GM23338 (cell line): Measurements from ENCODE around the gene GRM5. TPM values are rescaled to one million over a fixed set of nuclear protein-coding genes. Genes with fewer than 3 reads are reported as not detected.

Experiments used
- ATAC-seq: fragments of 200-7000 bp; cut with Tn5 transposase; 3 replicates; pipeline ENCODE4 v1.9.1; 2020
- DNase-seq: peaks from one replicate; pipeline ENCODE4 v3.0.0-alpha.2; 2015; ENCODE audit warnings: low spot score
- H2AFZ ChIP-seq: fragments of 200-600 bp; sonication (generic); 2 replicates; pipeline ENCODE4 v1.8.0; 2016; ENCODE audit warnings: antibody characterized with exemption, mild to moderate bottlenecking, moderate library complexity
- H3F3A ChIP-seq: fragments of 200-600 bp; sonication (generic); replicated peaks from 2 replicates; pipeline ENCODE4 v1.8.0; 2017; ENCODE audit warnings: antibody characterized with exemption, mixed run types, low read depth
- H3K27ac ChIP-seq: fragments of 200-600 bp; sonication (generic); 2 replicates; pipeline ENCODE4 v1.6.1; 2016; ENCODE audit warnings: low read depth
- H3K27me3 ChIP-seq: fragments of 200-600 bp; sonication (generic); 2 replicates; pipeline ENCODE4 v1.8.0; 2016; ENCODE audit warnings: mild to moderate bottlenecking, mixed run types, moderate library complexity; ENCODE audit not compliant: insufficient read depth
- H3K36me3 ChIP-seq: fragments of 200-600 bp; sonication (generic); 2 replicates; pipeline ENCODE4 v1.8.0; 2016; ENCODE audit warnings: mild to moderate bottlenecking; ENCODE audit not compliant: insufficient read depth
- H3K4me1 ChIP-seq: fragments of 200-600 bp; sonication (generic); 2 replicates; pipeline ENCODE4 v1.8.0; 2016; ENCODE audit warnings: mild to moderate bottlenecking, moderate library complexity; ENCODE audit not compliant: insufficient read depth
- H3K4me2 ChIP-seq: fragments of 200-600 bp; sonication (generic); 2 replicates; pipeline ENCODE4 v1.7.1; 2017; ENCODE audit warnings: mixed run types
- H3K4me3 ChIP-seq: fragments of 200-600 bp; sonication (generic); 2 replicates; pipeline ENCODE4 v1.6.1; 2016; ENCODE audit warnings: mixed run types
- H3K79me2 ChIP-seq: fragments of 200-600 bp; sonication (generic); replicated peaks from 2 replicates; pipeline ENCODE4 v1.8.0; 2017; ENCODE audit warnings: mild to moderate bottlenecking; ENCODE audit not compliant: insufficient read depth
- H3K9me2 ChIP-seq: fragments of 200-600 bp; sonication (generic); 2 replicates; pipeline ENCODE4 v1.8.0; 2017; ENCODE audit not compliant: insufficient read depth
- H4K20me1 ChIP-seq: fragments of 200-600 bp; sonication (generic); replicated peaks from 2 replicates; pipeline ENCODE4 v1.8.0; 2017; ENCODE audit warnings: mild to moderate bottlenecking; ENCODE audit not compliant: insufficient read depth
- H3K27ac Mint-ChIP-seq: 2 replicates; pipeline ENCODE4 v1.8.0; 2020; ENCODE audit warnings: inconsistent platforms, mild to moderate bottlenecking, moderate library complexity, mixed read lengths
- H3K27me3 Mint-ChIP-seq: 3 replicates; pipeline ENCODE4 v1.8.0; 2022; ENCODE audit warnings: low read depth, mild to moderate bottlenecking, moderate library complexity, mixed read lengths, inconsistent platforms; ENCODE audit not compliant: insufficient read depth, poor library complexity
- H3K36me3 Mint-ChIP-seq: 3 replicates; pipeline ENCODE4 v1.8.0; 2021; ENCODE audit warnings: low read depth, mild to moderate bottlenecking, inconsistent platforms, moderate library complexity, mixed read lengths
- H3K4me1 Mint-ChIP-seq: 3 replicates; pipeline ENCODE4 v1.8.0; 2020; ENCODE audit warnings: mild to moderate bottlenecking, inconsistent platforms, mixed read lengths
- H3K4me3 Mint-ChIP-seq: 3 replicates; pipeline ENCODE4 v1.8.0; 2021; ENCODE audit warnings: moderate library complexity, mild to moderate bottlenecking, inconsistent platforms, mixed read lengths
- H3K9me3 Mint-ChIP-seq: 3 replicates; pipeline ENCODE4 v1.8.0; 2020; ENCODE audit warnings: moderate library complexity, mild to moderate bottlenecking, inconsistent platforms, mixed read lengths
- CREB1 ChIP-seq: fragments of 250-450 bp; sonication (Bioruptor Pico); IDR thresholded peaks from 2 replicates; pipeline ENCODE4 v1.5.0; 2020; ENCODE audit warnings: low read depth, mild to moderate bottlenecking, moderate library complexity
- EZH2 ChIP-seq: fragments of 200-600 bp; sonication (generic); IDR thresholded peaks from one replicate; pipeline ENCODE4 v1.8.0; 2017; ENCODE audit warnings: antibody characterized with exemption, mild to moderate bottlenecking, low read depth; ENCODE audit not compliant: unreplicated experiment
- EZH2phosphoT487 ChIP-seq: fragments of 200-600 bp; sonication (generic); IDR thresholded peaks from one replicate; pipeline ENCODE4 v1.8.1; 2018; ENCODE audit warnings: antibody characterized with exemption; ENCODE audit not compliant: unreplicated experiment
- NANOG ChIP-seq: IDR thresholded peaks from 2 replicates; pipeline ENCODE4 v1.6.1; 2016; ENCODE audit warnings: antibody characterized with exemption, borderline replicate concordance
- POLR2AphosphoS5 ChIP-seq: IDR thresholded peaks from 2 replicates; pipeline ENCODE4 v1.6.1; 2016; ENCODE audit warnings: antibody characterized with exemption, low read depth
- STAT1 ChIP-seq: IDR thresholded peaks from one replicate; pipeline ENCODE4 v1.6.1; 2016; ENCODE audit warnings: antibody characterized with exemption; ENCODE audit not compliant: unreplicated experiment
- ZNF114 ChIP-seq: fragments of 250-450 bp; sonication (Bioruptor Pico); IDR thresholded peaks from 2 replicates; pipeline ENCODE4 v1.5.0; 2020; ENCODE audit warnings: mild to moderate bottlenecking, moderate library complexity
- ZNF331 ChIP-seq: fragments of 250-450 bp; sonication (Bioruptor Pico); IDR thresholded peaks from 2 replicates; pipeline ENCODE4 v1.5.0; 2020; ENCODE audit warnings: low read depth, mild to moderate bottlenecking, moderate library complexity
- polyA plus RNA-seq: library from polyadenylated mRNA; unstranded; fragments of >200 nt; fragmentation: Nextera tagmentation; extraction: Ambion mirVana; gene quantifications from 2 replicates; pipeline ENCODE4 v1.2.1, GENCODE V29; 2016
- total RNA-seq: library from RNA; depleted of rRNA; stranded (reverse); fragments of >200 nt; shearing (Covaris generic); gene quantifications from 2 replicates; pipeline ENCODE4 v1.2.3, GENCODE V29; 2014
- TF ChIP-seq, protein P1 (sequence below): IDR thresholded peaks from one replicate; pipeline ENCODE4 v1.6.1; 2018; ENCODE audit warnings: antibody characterized with exemption; ENCODE audit not compliant: unreplicated experiment
- TF ChIP-seq, protein P2 (sequence below), 2 experiments: fragments of 200-600 bp in 1 of 2; sonication (generic) in 1 of 2; conservative IDR thresholded peaks; 2 replicates each; pipeline versions ENCODE4 v1.5.1 to v1.6.1; 2016 to 2017; ENCODE audit warnings: antibody characterized with exemption in 2 of 2, low read depth in 2 of 2, mild to moderate bottlenecking in 2 of 2, moderate library complexity in 1 of 2

Gene GRM5
- total and polyA plus RNA-seq, 2 experiments from 2014 or later: 0.23 to 0.45 TPM

DNA sequence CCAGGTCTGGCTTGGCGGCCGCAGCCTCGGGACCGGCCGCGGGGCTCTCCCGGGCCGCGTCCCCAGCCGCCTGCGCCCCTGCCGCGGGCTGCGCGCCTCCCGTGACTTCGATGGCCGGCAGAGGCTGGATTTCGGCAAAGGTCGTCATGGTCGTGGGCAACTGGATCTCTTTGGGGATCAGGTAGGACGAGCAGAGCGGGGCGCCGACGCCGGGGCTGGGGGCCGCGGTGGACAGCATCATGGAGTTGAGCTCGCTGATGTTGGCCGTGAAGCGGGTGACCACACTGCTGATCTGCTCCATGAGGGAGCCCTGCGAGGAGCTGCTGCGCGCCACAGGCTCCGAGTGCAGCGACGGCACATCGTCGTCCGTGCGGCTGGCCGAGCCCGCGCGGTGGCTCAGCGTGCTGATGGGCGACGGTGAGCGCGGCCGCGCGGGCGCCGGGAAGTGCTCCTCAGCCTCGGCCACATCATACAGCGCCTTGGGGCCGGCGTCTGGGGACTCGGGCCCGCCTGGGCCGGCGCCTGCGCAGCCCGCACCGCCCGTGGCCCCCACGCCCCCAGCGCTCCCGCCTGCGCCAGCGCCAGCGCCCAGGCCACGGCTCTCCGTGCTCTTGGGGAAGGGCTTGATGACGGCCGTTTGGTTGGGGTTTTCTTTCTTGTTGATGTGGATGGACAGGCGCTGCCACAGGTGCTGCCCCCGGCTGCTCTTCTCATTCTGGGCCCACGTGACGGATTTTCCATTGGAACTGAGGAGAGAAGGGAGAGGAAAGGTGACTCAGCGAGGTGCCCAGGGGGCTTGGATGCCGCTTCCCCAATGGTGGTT, 556.8 kb downstream of the GRM5 start:
- Histone ChIP-seq H3K27ac (no peak overlapping the region), H3F3A (0 out of 2 replicates have a peak, but pooled peaks cover 6% of the 10 kb centered on the region), H3K4me3 (peak overlapping the region; percentile 66), H3K27me3 (peaks cover 36% of the 10 kb centered on the region), H3K4me2 (peak overlapping the region; percentile 89), H3K4me1 (peaks cover 31% of the 10 kb centered on the region), H2AFZ (peak overlapping the region; percentile 92), H3K9me2 (no peaks in the 10 kb centered on the region), H4K20me1 (no peaks in the 10 kb centered on the region), H3K79me2 (no peaks in the 10 kb centered on the region), H3K36me3 (no peaks in the 10 kb centered on the region)
- H3K27ac Mint-ChIP-seq: no peak overlapping the region
- no peaks in the 10 kb centered on the region; the same call in 2 of the 3 replicates for H3K9me3 Mint-ChIP-seq
- DNase-seq (peak; percentile 74), ATAC-seq (peak; percentile 87)
- peaks cover 22% of the 10 kb centered on the region for H3K27me3 Mint-ChIP-seq
- H3K4me3 Mint-ChIP-seq: peak overlapping the region; percentile 84
- TF ChIP-seq POLR2AphosphoS5 (0 out of 2 replicates have a peak, but pooled peaks have one; percentile 30), EZH2phosphoT487 (no peak), ZNF114 (no peak), NANOG (no peak), STAT1 (no peak)
- TF ChIP-seq, protein P1, sequence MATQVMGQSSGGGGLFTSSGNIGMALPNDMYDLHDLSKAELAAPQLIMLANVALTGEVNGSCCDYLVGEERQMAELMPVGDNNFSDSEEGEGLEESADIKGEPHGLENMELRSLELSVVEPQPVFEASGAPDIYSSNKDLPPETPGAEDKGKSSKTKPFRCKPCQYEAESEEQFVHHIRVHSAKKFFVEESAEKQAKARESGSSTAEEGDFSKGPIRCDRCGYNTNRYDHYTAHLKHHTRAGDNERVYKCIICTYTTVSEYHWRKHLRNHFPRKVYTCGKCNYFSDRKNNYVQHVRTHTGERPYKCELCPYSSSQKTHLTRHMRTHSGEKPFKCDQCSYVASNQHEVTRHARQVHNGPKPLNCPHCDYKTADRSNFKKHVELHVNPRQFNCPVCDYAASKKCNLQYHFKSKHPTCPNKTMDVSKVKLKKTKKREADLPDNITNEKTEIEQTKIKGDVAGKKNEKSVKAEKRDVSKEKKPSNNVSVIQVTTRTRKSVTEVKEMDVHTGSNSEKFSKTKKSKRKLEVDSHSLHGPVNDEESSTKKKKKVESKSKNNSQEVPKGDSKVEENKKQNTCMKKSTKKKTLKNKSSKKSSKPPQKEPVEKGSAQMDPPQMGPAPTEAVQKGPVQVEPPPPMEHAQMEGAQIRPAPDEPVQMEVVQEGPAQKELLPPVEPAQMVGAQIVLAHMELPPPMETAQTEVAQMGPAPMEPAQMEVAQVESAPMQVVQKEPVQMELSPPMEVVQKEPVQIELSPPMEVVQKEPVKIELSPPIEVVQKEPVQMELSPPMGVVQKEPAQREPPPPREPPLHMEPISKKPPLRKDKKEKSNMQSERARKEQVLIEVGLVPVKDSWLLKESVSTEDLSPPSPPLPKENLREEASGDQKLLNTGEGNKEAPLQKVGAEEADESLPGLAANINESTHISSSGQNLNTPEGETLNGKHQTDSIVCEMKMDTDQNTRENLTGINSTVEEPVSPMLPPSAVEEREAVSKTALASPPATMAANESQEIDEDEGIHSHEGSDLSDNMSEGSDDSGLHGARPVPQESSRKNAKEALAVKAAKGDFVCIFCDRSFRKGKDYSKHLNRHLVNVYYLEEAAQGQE: no peak
- TF ChIP-seq, protein P2, sequence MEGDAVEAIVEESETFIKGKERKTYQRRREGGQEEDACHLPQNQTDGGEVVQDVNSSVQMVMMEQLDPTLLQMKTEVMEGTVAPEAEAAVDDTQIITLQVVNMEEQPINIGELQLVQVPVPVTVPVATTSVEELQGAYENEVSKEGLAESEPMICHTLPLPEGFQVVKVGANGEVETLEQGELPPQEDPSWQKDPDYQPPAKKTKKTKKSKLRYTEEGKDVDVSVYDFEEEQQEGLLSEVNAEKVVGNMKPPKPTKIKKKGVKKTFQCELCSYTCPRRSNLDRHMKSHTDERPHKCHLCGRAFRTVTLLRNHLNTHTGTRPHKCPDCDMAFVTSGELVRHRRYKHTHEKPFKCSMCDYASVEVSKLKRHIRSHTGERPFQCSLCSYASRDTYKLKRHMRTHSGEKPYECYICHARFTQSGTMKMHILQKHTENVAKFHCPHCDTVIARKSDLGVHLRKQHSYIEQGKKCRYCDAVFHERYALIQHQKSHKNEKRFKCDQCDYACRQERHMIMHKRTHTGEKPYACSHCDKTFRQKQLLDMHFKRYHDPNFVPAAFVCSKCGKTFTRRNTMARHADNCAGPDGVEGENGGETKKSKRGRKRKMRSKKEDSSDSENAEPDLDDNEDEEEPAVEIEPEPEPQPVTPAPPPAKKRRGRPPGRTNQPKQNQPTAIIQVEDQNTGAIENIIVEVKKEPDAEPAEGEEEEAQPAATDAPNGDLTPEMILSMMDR (conservative IDR thresholded peaks at IDR 0.05; ENCODE audit: low read depth in 2 of 2): no peak
- peaks cover 35% of the 10 kb centered on the region for H3K4me1 Mint-ChIP-seq
- no peaks in the 10 kb centered on the region for H3K36me3 Mint-ChIP-seq

DNA sequence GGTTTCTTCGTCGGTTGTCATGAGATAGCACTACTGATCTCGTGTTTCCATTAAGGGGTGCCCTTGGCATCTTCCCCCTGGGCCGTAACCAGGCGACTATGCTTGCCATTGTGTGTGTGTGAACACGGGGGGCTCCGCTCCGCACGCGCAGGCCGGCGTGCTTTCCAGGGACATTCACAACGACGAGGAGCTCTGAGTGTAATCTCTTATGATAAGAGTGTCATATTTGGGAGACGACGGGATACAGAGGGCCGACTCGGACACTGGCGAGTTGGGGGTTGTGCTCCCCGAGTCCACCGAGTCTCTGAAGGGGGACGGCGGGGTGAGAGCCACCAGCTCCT, 557.4 kb downstream of the GRM5 start:
- Mint-ChIP-seq H3K27me3 (peaks cover 22% of the 10 kb centered on the region), H3K4me1 (peaks cover 35% of the 10 kb centered on the region), H3K27ac (no peak overlapping the region)

More for the DNA sequence above, 557.4 kb downstream of the GRM5 start:
- H3K4me3 Mint-ChIP-seq: peak overlapping the region; percentile 84
- H3K79me2 ChIP-seq: no peaks in the 10 kb centered on the region
- H3K4me2 ChIP-seq: peak overlapping the region; percentile 89
- peak overlapping the region; percentile 66 for H3K4me3 ChIP-seq
- TF ChIP-seq ZNF331 (CRISPR knock-in tag): no peak
- no peak for TF ChIP-seq CREB1 (CRISPR knock-in tag)
- TF ChIP-seq, protein P2 (conservative IDR thresholded peaks at IDR 0.05; ENCODE audit: low read depth in 2 of 2): no peak
- peak; percentile 43 for TF ChIP-seq EZH2
- TF ChIP-seq, protein P1: no peak
- no peaks in the 10 kb centered on the region for H3K36me3 Mint-ChIP-seq
- peak; percentile 35 for ATAC-seq
- H3K27ac ChIP-seq: no peak overlapping the region
- H2AFZ ChIP-seq: peak overlapping the region; percentile 92
- no peaks in the 10 kb centered on the region; the same call in 2 of the 3 replicates for H3K9me3 Mint-ChIP-seq
- 0 out of 2 replicates have a peak, but pooled peaks cover 6% of the 10 kb centered on the region for H3F3A ChIP-seq
- DNase-seq: no peak
- H3K36me3 ChIP-seq: no peaks in the 10 kb centered on the region
- peaks cover 31% of the 10 kb centered on the region for H3K4me1 ChIP-seq
- peaks cover 36% of the 10 kb centered on the region for H3K27me3 ChIP-seq
- no peaks in the 10 kb centered on the region for H4K20me1 ChIP-seq
- no peaks in the 10 kb centered on the region for H3K9me2 ChIP-seq
